ENCODE results near the gene PSAP. TPM values are rescaled to one million over a fixed set of nuclear protein-coding genes. Genes with fewer than 3 reads are reported as not detected.

PSAP gene
- total RNA-seq, 1 experiment from 2014 or later: 336 TPM

DNA sequence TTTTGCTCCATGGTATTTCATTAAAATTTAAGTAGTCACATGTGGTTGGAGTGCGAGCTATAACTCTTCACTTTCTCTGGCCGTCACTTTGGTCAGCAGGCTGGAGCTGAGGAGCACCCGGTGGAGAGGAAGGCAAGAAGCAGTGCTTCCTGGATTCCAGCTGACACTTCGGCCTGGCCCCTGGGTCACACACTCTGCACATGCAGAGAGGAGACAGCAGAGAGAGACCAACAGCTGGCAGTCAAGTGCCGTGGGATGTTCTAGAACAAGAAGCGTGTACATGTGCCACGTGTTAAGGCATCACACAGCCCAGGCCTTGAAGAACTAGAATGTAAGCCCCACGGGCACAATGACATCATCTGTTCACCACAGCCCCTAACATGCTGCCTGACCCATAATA is 30.1 kb downstream of the PSAP start:
- no peak for TF ChIP-seq CTCF (conservative IDR thresholded peaks at IDR 0.05)
- DNase-seq: no peak
- Histone ChIP-seq H2AK5ac (ENCODE audit: insufficient read length, low read length) (no peak overlapping the region), H3K56ac (ENCODE audit: insufficient read length, low read depth, low read length) (no peak overlapping the region), H3K4ac (ENCODE audit: low read depth, low read length) (no peak overlapping the region), H4K20me1 (ENCODE audit: control insufficient read depth, insufficient read depth, insufficient read length) (no peaks in the 10 kb centered on the region), H3K27me3 (ENCODE audit: insufficient read depth, low read length) (no peaks in the 10 kb centered on the region), H2BK120ac (ENCODE audit: low read depth, low read length, poor library complexity, severe bottlenecking) (no peak overlapping the region), H3K4me1 (ENCODE audit: insufficient read depth, low read length) (peaks cover 5% of the 10 kb centered on the region; the same call in 1 of the 2 replicates), H3K18ac (ENCODE audit: insufficient read length, low read depth, low read length) (no peak overlapping the region), H3T11ph (ENCODE audit: low read length) (no peak overlapping the region), H2BK15ac (ENCODE audit: low read depth, low read length) (no peak overlapping the region), H3K23ac (ENCODE audit: insufficient read length, low read depth, low read length) (no peak overlapping the region), H3K79me1 (ENCODE audit: insufficient read depth, low read depth, low read length, poor library complexity, severe bottlenecking) (no peaks in the 10 kb centered on the region), H3K14ac (ENCODE audit: insufficient read depth, low read length) (no peak overlapping the region), H3K9me3 (ENCODE audit: control insufficient read depth, low read depth, low read length) (no peaks in the 10 kb centered on the region), H3K4me2 (ENCODE audit: insufficient read depth, insufficient read length, low read length) (no peak overlapping the region), H2BK12ac (ENCODE audit: insufficient read length, low read depth, low read length) (no peak overlapping the region), H3K23me2 (ENCODE audit: insufficient read length, low read depth, low read length, poor library complexity, severe bottlenecking) (no peaks in the 10 kb centered on the region), H4K91ac (ENCODE audit: insufficient read length, low read depth, low read length) (no peak overlapping the region), H3K79me2 (ENCODE audit: insufficient read depth, low read length) (no peaks in the 10 kb centered on the region), H2AFZ (ENCODE audit: low read length) (no peak overlapping the region), H2BK20ac (ENCODE audit: low read depth, low read length, poor library complexity, severe bottlenecking) (no peak overlapping the region), H4K8ac (replicated peaks; ENCODE audit: insufficient read length, low read depth, low read length) (no peak overlapping the region), H2BK5ac (ENCODE audit: insufficient read length, low read length) (no peak overlapping the region), H4K5ac (ENCODE audit: insufficient read length, low read depth, low read length) (no peak overlapping the region), H3K27ac (ENCODE audit: insufficient read length, low read depth, low read length) (no peak overlapping the region), H3K9ac (ENCODE audit: extremely low read depth, insufficient read length, low read length) (no peak overlapping the region)
- H3K4me1 Mint-ChIP-seq: no peaks in the 10 kb centered on the region
- H3K4me3 Mint-ChIP-seq: no peak overlapping the region
- WGBS (ENCODE audit: extremely low coverage, insufficient read length, low lambda C conversion rate): no CpG with 5 or more reads among the region's 8 CpGs
- no peaks in the 10 kb centered on the region for H3K9me3 Mint-ChIP-seq
- H3K36me3 Mint-ChIP-seq (ENCODE audit: insufficient read depth in 1 of 3, low read depth in 3 of 3): peaks cover 43 to 93% (median 87%) of the 10 kb centered on the region in 3 experiments; a peak in 6 of 7 replicates
- H3K27ac Mint-ChIP-seq: no peak overlapping the region
- H3K27me3 Mint-ChIP-seq (ENCODE audit: low read depth): no peaks in the 10 kb centered on the region

All from H9 (cell line).